BLaER1 (cell line): ENCODE data around the gene MZB1.

Source experiments
- H3K27ac ChIP-seq: shearing (Covaris generic); formaldehyde crosslinking; 2 replicates; pipeline ENCODE4 v1.8.1; 2022
- H3K27me3 ChIP-seq: shearing (Covaris generic); formaldehyde crosslinking; 2 replicates; pipeline ENCODE4 v1.8.1; 2022
- H3K36me3 ChIP-seq: shearing (Covaris generic); formaldehyde crosslinking; 2 replicates; pipeline ENCODE4 v1.8.1; 2022
- H3K4me1 ChIP-seq: shearing (Covaris generic); formaldehyde crosslinking; 2 replicates; pipeline ENCODE4 v1.8.1; 2022
- H3K4me2 ChIP-seq: shearing (Covaris generic); formaldehyde crosslinking; 2 replicates; pipeline ENCODE4 v1.8.1; 2022
- H3K4me3 ChIP-seq: shearing (Covaris generic); formaldehyde crosslinking; 2 replicates; pipeline ENCODE4 v1.8.1; 2022
- H3K9ac ChIP-seq: shearing (Covaris generic); formaldehyde crosslinking; 2 replicates; pipeline ENCODE4 v1.8.1; 2022
- H3K9me3 ChIP-seq: shearing (Covaris generic); formaldehyde crosslinking; 2 replicates; pipeline ENCODE4 v1.8.1; 2022
- H4K20me1 ChIP-seq: shearing (Covaris generic); formaldehyde crosslinking; 2 replicates; pipeline ENCODE4 v1.8.1; 2022
- Cebpa-rat ChIP-seq: shearing (Covaris generic); IDR thresholded peaks from 2 replicates; pipeline ENCODE4 v1.8.1; 2022

The MZB1 gene

GRCh38 chr5:139389701-139390638, at the start of gene MZB1:
MZB1 (minus strand) TSS chr5:139389913; CDS start chr5:139389856, 57 bp downstream.
- peaks cover 21% of the 10 kb centered on the region for H3K36me3 ChIP-seq
- peak within 1 kb of the TSS; percentile 98 for H3K9ac ChIP-seq
- H3K27me3 ChIP-seq: no peaks in the 10 kb centered on the region
- peak within 1 kb of the TSS; percentile 99 for H3K4me2 ChIP-seq
- H3K4me3 ChIP-seq: peak within 1 kb of the TSS; percentile 78
- no peak for TF ChIP-seq Cebpa-rat
- H3K4me1 ChIP-seq: peaks cover 56% of the 10 kb centered on the region
- peaks cover 7% of the 10 kb centered on the region for H4K20me1 ChIP-seq
- no peaks in the 10 kb centered on the region for H3K9me3 ChIP-seq
- H3K27ac ChIP-seq: peak within 1 kb of the TSS; percentile 100

GRCh38 chr5:139439013-139439903, 49.5 kb upstream of the MZB1 start, which contains the start of gene DNAJC18:
DNAJC18 (minus strand) TSS chr5:139439525; CDS start chr5:139439445, 80 bp downstream.
- H3K4me3 ChIP-seq: peak within 1 kb of the TSS; percentile 83
- no peaks in the 10 kb centered on the region for H3K9me3 ChIP-seq
- H3K27me3 ChIP-seq: no peaks in the 10 kb centered on the region
- H3K36me3 ChIP-seq: peaks cover 10% of the 10 kb centered on the region
- peak within 1 kb of the TSS; percentile 84 for H3K4me2 ChIP-seq
- no peaks in the 10 kb centered on the region for H4K20me1 ChIP-seq
- H3K27ac ChIP-seq: peak within 1 kb of the TSS; percentile 86
- peaks cover 31% of the 10 kb centered on the region for H3K4me1 ChIP-seq
- TF ChIP-seq Cebpa-rat: no peak
- peak within 1 kb of the TSS; percentile 87 for H3K9ac ChIP-seq

GRCh38 chr5:139438707-139439012, 48.9 kb upstream of the MZB1 start:
- peaks cover 25% of the 10 kb centered on the region for H3K4me1 ChIP-seq
- H3K4me3 ChIP-seq: peak overlapping the region; percentile 83
- TF ChIP-seq Cebpa-rat: no peak
- no peak overlapping the region for H3K9ac ChIP-seq
- peaks cover 10% of the 10 kb centered on the region for H3K36me3 ChIP-seq
- no peaks in the 10 kb centered on the region for H3K27me3 ChIP-seq
- no peak overlapping the region for H3K27ac ChIP-seq
- H4K20me1 ChIP-seq: no peaks in the 10 kb centered on the region
- H3K9me3 ChIP-seq: no peaks in the 10 kb centered on the region
- peak overlapping the region; percentile 84 for H3K4me2 ChIP-seq

- H3K9ac ChIP-seq: no peak overlapping the region
- H3K4me2 ChIP-seq: no peak overlapping the region
- H3K4me3 ChIP-seq: no peak overlapping the region
- H3K4me1 ChIP-seq: peaks cover 15% of the 10 kb centered on the region
- H3K27me3 ChIP-seq: no peaks in the 10 kb centered on the region
- H3K9me3 ChIP-seq: no peaks in the 10 kb centered on the region
- H3K36me3 ChIP-seq: peaks cover 17% of the 10 kb centered on the region
- no peak overlapping the region for H3K27ac ChIP-seq
- no peak for TF ChIP-seq Cebpa-rat
- no peaks in the 10 kb centered on the region for H4K20me1 ChIP-seq
These were observed 46.0 kb upstream of the MZB1 start for GRCh38 chr5:139435676-139436075.

GRCh38 chr5:139431706-139432105, 42.0 kb upstream of the MZB1 start:
- no peaks in the 10 kb centered on the region for H3K9me3 ChIP-seq
- no peak overlapping the region for H3K27ac ChIP-seq
- no peaks in the 10 kb centered on the region for H4K20me1 ChIP-seq
- H3K4me3 ChIP-seq: no peak overlapping the region
- H3K27me3 ChIP-seq: no peaks in the 10 kb centered on the region
- TF ChIP-seq Cebpa-rat: no peak
- H3K9ac ChIP-seq: no peak overlapping the region
- no peak overlapping the region for H3K4me2 ChIP-seq
- H3K36me3 ChIP-seq: peaks cover 31% of the 10 kb centered on the region
- no peaks in the 10 kb centered on the region for H3K4me1 ChIP-seq

GRCh38 chr5:139430015-139430414, 40.3 kb upstream of the MZB1 start:
- H3K9ac ChIP-seq: no peak overlapping the region
- no peaks in the 10 kb centered on the region for H3K9me3 ChIP-seq
- peaks cover 45% of the 10 kb centered on the region for H3K36me3 ChIP-seq
- no peaks in the 10 kb centered on the region for H3K4me1 ChIP-seq
- H3K4me3 ChIP-seq: no peak overlapping the region
- no peak overlapping the region for H3K27ac ChIP-seq
- H3K4me2 ChIP-seq: no peak overlapping the region
- no peaks in the 10 kb centered on the region for H3K27me3 ChIP-seq
- no peak for TF ChIP-seq Cebpa-rat
- H4K20me1 ChIP-seq: no peaks in the 10 kb centered on the region

- H3K36me3 ChIP-seq: peaks cover 51% of the 10 kb centered on the region
- H3K27me3 ChIP-seq: no peaks in the 10 kb centered on the region
- H3K4me2 ChIP-seq: no peak overlapping the region
- H3K27ac ChIP-seq: no peak overlapping the region
- H3K9ac ChIP-seq: no peak overlapping the region
- no peaks in the 10 kb centered on the region for H3K9me3 ChIP-seq
- H3K4me3 ChIP-seq: no peak overlapping the region
- peaks cover 14% of the 10 kb centered on the region; the same call in 1 of the 2 replicates for H3K4me1 ChIP-seq
- no peaks in the 10 kb centered on the region for H4K20me1 ChIP-seq
- no peak for TF ChIP-seq Cebpa-rat
These were observed 36.6 kb upstream of the MZB1 start for GRCh38 chr5:139426203-139426885.

- Histone ChIP-seq H3K9me3 (no peaks in the 10 kb centered on the region), H3K36me3 (peaks cover 55% of the 10 kb centered on the region), H3K4me1 (peaks cover 18% of the 10 kb centered on the region; the same call in 1 of the 2 replicates), H3K9ac (no peak overlapping the region), H3K27me3 (no peaks in the 10 kb centered on the region), H4K20me1 (no peaks in the 10 kb centered on the region), H3K4me2 (no peak overlapping the region), H3K4me3 (no peak overlapping the region), H3K27ac (no peak overlapping the region)
- TF ChIP-seq Cebpa-rat: no peak
These were observed 35.8 kb upstream of the MZB1 start for GRCh38 chr5:139425497-139425896.

- H3K27me3 ChIP-seq: no peaks in the 10 kb centered on the region
- peaks cover 48% of the 10 kb centered on the region for H3K36me3 ChIP-seq
- H3K9ac ChIP-seq: no peak overlapping the region
- H3K27ac ChIP-seq: no peak overlapping the region
- H3K4me3 ChIP-seq: no peak overlapping the region
- TF ChIP-seq Cebpa-rat: no peak
- no peak overlapping the region for H3K4me2 ChIP-seq
- H4K20me1 ChIP-seq: no peaks in the 10 kb centered on the region
- H3K4me1 ChIP-seq: peaks cover 48% of the 10 kb centered on the region
- no peaks in the 10 kb centered on the region for H3K9me3 ChIP-seq
These were observed 32.7 kb upstream of the MZB1 start for GRCh38 chr5:139422307-139422893.
